Trophoblast cell (in vitro differentiated cells and primary cell): ENCODE data around the gene USP4.

Experiments used
- DNase-seq, 2 donors: peaks; one replicate each; pipeline ENCODE4 v3.0.0-alpha.2; 2016
- H2AFZ ChIP-seq: 2 replicates; pipeline ENCODE4 v1.6.1; 2013; ENCODE audit warnings: low read length, moderate library complexity, mild to moderate bottlenecking; ENCODE audit not compliant: insufficient read depth, poor library complexity
- H2AK5ac ChIP-seq: 2 replicates; pipeline ENCODE4 v1.6.1; 2013; ENCODE audit warnings: mild to moderate bottlenecking, low read length
- H2BK120ac ChIP-seq: 2 replicates; pipeline ENCODE4 v1.6.1; 2013; ENCODE audit warnings: low read length, mild to moderate bottlenecking, moderate library complexity; ENCODE audit not compliant: insufficient read depth, poor library complexity
- H2BK12ac ChIP-seq: 2 replicates; pipeline ENCODE4 v1.6.1; 2013; ENCODE audit warnings: mild to moderate bottlenecking, low read length, moderate library complexity
- H2BK5ac ChIP-seq: 2 replicates; pipeline ENCODE4 v1.6.1; 2013; ENCODE audit warnings: low read length, low read depth, moderate library complexity, mild to moderate bottlenecking; ENCODE audit not compliant: poor library complexity
- H3K14ac ChIP-seq: 2 replicates; pipeline ENCODE4 v1.6.1; 2013; ENCODE audit warnings: mild to moderate bottlenecking, low read length
- H3K18ac ChIP-seq: 2 replicates; pipeline ENCODE4 v1.6.1; 2013; ENCODE audit warnings: mild to moderate bottlenecking, low read length
- H3K23ac ChIP-seq: 2 replicates; pipeline ENCODE4 v1.6.1; 2013; ENCODE audit warnings: low read length
- H3K27ac ChIP-seq: 2 replicates; pipeline ENCODE4 v1.5.1; 2013; ENCODE audit warnings: low read depth, mild to moderate bottlenecking, inconsistent platforms, low read length, moderate library complexity
- H3K27me3 ChIP-seq: 2 replicates; pipeline ENCODE4 v1.6.1; 2013; ENCODE audit warnings: inconsistent platforms, mild to moderate bottlenecking, low read length, moderate library complexity; ENCODE audit not compliant: insufficient read depth
- H3K36me3 ChIP-seq, 2 experiments: 1 replicate in 1 of 2; 2 replicates in 1 of 2; pipeline ENCODE4 v1.6.1; 2013; ENCODE audit warnings: low read length in 2 of 2, mild to moderate bottlenecking in 2 of 2, moderate library complexity in 1 of 2; ENCODE audit not compliant: insufficient read depth in 2 of 2, control insufficient read depth in 1 of 2
- H3K4ac ChIP-seq: 2 replicates; pipeline ENCODE4 v1.6.1; 2013; ENCODE audit warnings: low read depth, mild to moderate bottlenecking, low read length, moderate library complexity
- H3K4me1 ChIP-seq, 2 experiments: 1 replicate in 1 of 2; 2 replicates in 1 of 2; pipeline ENCODE4 v1.6.1; 2013; ENCODE audit warnings: low read length in 2 of 2, mild to moderate bottlenecking in 2 of 2, moderate library complexity in 1 of 2; ENCODE audit not compliant: insufficient read depth in 2 of 2, control insufficient read depth in 1 of 2
- H3K4me2 ChIP-seq: 2 replicates; pipeline ENCODE4 v1.6.1; 2013; ENCODE audit warnings: inconsistent platforms, mild to moderate bottlenecking, low read length, moderate library complexity
- H3K4me3 ChIP-seq: 2 replicates; pipeline ENCODE4 v1.5.1; 2013; ENCODE audit warnings: mild to moderate bottlenecking, low read depth, low read length, inconsistent platforms
- H3K79me1 ChIP-seq: one replicate; pipeline ENCODE4 v1.6.1; 2013; ENCODE audit warnings: low read length
- H3K79me2 ChIP-seq: 2 replicates; pipeline ENCODE4 v1.6.1; 2013; ENCODE audit warnings: low read length, mild to moderate bottlenecking; ENCODE audit not compliant: control insufficient read depth, insufficient read depth, poor library complexity
- H3K9ac ChIP-seq: 2 replicates; pipeline ENCODE4 v1.6.1; 2013; ENCODE audit warnings: mild to moderate bottlenecking, low read length
- H3K9me3 ChIP-seq: 2 replicates; pipeline ENCODE4 v1.6.1; 2013; ENCODE audit warnings: low read depth, mild to moderate bottlenecking, control low read depth, inconsistent platforms, low read length; ENCODE audit not compliant: insufficient read depth
- H4K12ac ChIP-seq: 2 replicates; pipeline ENCODE4 v1.6.1; 2013; ENCODE audit warnings: low read depth, mild to moderate bottlenecking, low read length, moderate library complexity
- H4K8ac ChIP-seq: 2 replicates; pipeline ENCODE4 v1.6.1; 2013; ENCODE audit warnings: low read depth, mild to moderate bottlenecking, low read length, moderate library complexity
- H4K91ac ChIP-seq: one replicate; pipeline ENCODE4 v1.6.1; 2013; ENCODE audit warnings: low read depth, mild to moderate bottlenecking, low read length, moderate library complexity
- WGBS: extraction: QIAGEN DNeasy Blood & Tissue Kit; methylation state at CpG from one replicate; pipeline ENCODE4 v1.1.7; 2013; ENCODE audit warnings: missing lambda C conversion rate; ENCODE audit not compliant: insufficient read length, insufficient coverage; ENCODE audit errors: extremely low coverage; 5-methylcytosine and 5-hydroxymethylcytosine counted together

USP4 gene

GRCh38 chr3:49377483-49377882 is 37.6 kb upstream of the USP4 start:
- Histone ChIP-seq H3K4me3 (no peak overlapping the region), H4K12ac (no peak overlapping the region), H3K79me1 (no peaks in the 10 kb centered on the region), H2BK120ac (no peak overlapping the region), H2AK5ac (no peak overlapping the region), H3K18ac (no peak overlapping the region), H4K8ac (no peak overlapping the region), H2BK5ac (no peak overlapping the region), H3K9ac (no peak overlapping the region), H3K27me3 (no peaks in the 10 kb centered on the region), H3K27ac (no peak overlapping the region), H3K36me3 (peaks cover 21 to 25% of the 10 kb centered on the region in 2 experiments), H2BK12ac (no peak overlapping the region), H3K23ac (no peak overlapping the region), H3K4me2 (no peak overlapping the region), H4K91ac (no peak overlapping the region), H3K9me3 (no peaks in the 10 kb centered on the region), H3K14ac (no peak overlapping the region), H3K4me1 (peaks cover 3 to 5% of the 10 kb centered on the region in 2 experiments), H3K4ac (peak overlapping the region; percentile 22), H3K79me2 (peaks cover 16% of the 10 kb centered on the region), H2AFZ (no peak overlapping the region)
- no CpG with 5 or more reads among the region's 1 CpG for WGBS
- DNase-seq, result peak; percentile 66 to 74

GRCh38 chr3:49371946-49372345 is 32.1 kb upstream of the USP4 start:
- H4K12ac ChIP-seq, result no peak overlapping the region
- H2AK5ac ChIP-seq, result no peak overlapping the region
- H2BK5ac ChIP-seq, result no peak overlapping the region
- no peak overlapping the region for H2BK120ac ChIP-seq
- no peak for DNase-seq
- H3K4me2 ChIP-seq, result no peak overlapping the region
- H4K8ac ChIP-seq, result no peak overlapping the region
- peaks cover 43 to 61% of the 10 kb centered on the region in 2 experiments for H3K36me3 ChIP-seq
- no peak overlapping the region for H3K4me3 ChIP-seq
- H3K18ac ChIP-seq, result no peak overlapping the region
- H3K4me1 ChIP-seq, result no peaks in the 10 kb centered on the region
- H3K23ac ChIP-seq, result no peak overlapping the region
- H4K91ac ChIP-seq, result no peak overlapping the region
- no peak overlapping the region for H2AFZ ChIP-seq
- H3K4ac ChIP-seq, result no peak overlapping the region
- H3K27ac ChIP-seq, result no peak overlapping the region
- H2BK12ac ChIP-seq, result no peak overlapping the region
- H3K9me3 ChIP-seq, result no peaks in the 10 kb centered on the region
- H3K27me3 ChIP-seq, result no peaks in the 10 kb centered on the region
- peaks cover under 1% of the 10 kb centered on the region for H3K79me2 ChIP-seq
- no peaks in the 10 kb centered on the region for H3K79me1 ChIP-seq
- no peak overlapping the region for H3K14ac ChIP-seq
- no peak overlapping the region for H3K9ac ChIP-seq

GRCh38 chr3:49370585-49371290 is 30.9 kb upstream of the USP4 start:
- H3K79me2 ChIP-seq, result no peaks in the 10 kb centered on the region
- no peak overlapping the region for H3K9ac ChIP-seq
- no peak overlapping the region for H2BK12ac ChIP-seq

GRCh38 chr3:49362561-49362960 is 22.7 kb upstream of the USP4 start:
- H3K18ac ChIP-seq, result no peak overlapping the region
- H3K79me2 ChIP-seq, result peaks cover 8% of the 10 kb centered on the region
- no peak overlapping the region for H2BK120ac ChIP-seq
- no peak overlapping the region for H3K4me3 ChIP-seq
- no peak overlapping the region for H3K4ac ChIP-seq
- peaks cover 8 to 13% of the 10 kb centered on the region in 2 experiments for H3K4me1 ChIP-seq
- H4K8ac ChIP-seq, result no peak overlapping the region
- H3K14ac ChIP-seq, result no peak overlapping the region
- H2BK5ac ChIP-seq, result no peak overlapping the region
- peaks cover 59 to 63% of the 10 kb centered on the region in 2 experiments for H3K36me3 ChIP-seq
- no peak for DNase-seq
- H2BK12ac ChIP-seq, result no peak overlapping the region
- H3K4me2 ChIP-seq, result no peak overlapping the region
- no peaks in the 10 kb centered on the region for H3K9me3 ChIP-seq
- H3K27ac ChIP-seq, result no peak overlapping the region
- H4K91ac ChIP-seq, result no peak overlapping the region
- H3K79me1 ChIP-seq, result peaks cover 11% of the 10 kb centered on the region
- no peak overlapping the region for H2AFZ ChIP-seq
- no peak overlapping the region for H3K23ac ChIP-seq
- no peaks in the 10 kb centered on the region for H3K27me3 ChIP-seq
- WGBS, result no CpG with 5 or more reads among the region's 3 CpGs
- H4K12ac ChIP-seq, result no peak overlapping the region
- no peak overlapping the region for H2AK5ac ChIP-seq
- H3K9ac ChIP-seq, result no peak overlapping the region

More at GRCh38 chr3:49370585-49371290, 30.9 kb upstream of the USP4 start:
- H3K36me3 ChIP-seq, result peaks cover 52 to 72% of the 10 kb centered on the region in 2 experiments
- no peaks in the 10 kb centered on the region for H3K79me1 ChIP-seq
- H3K27ac ChIP-seq, result no peak overlapping the region
- H4K91ac ChIP-seq, result no peak overlapping the region
- no CpG with 5 or more reads among the region's 6 CpGs for WGBS
- no peak for DNase-seq
- no peak overlapping the region for H3K23ac ChIP-seq
- peak overlapping the region; percentile 54 for H3K4ac ChIP-seq
- no peaks in the 10 kb centered on the region for H3K27me3 ChIP-seq
- no peak overlapping the region for H2BK120ac ChIP-seq
- no peak overlapping the region for H2BK5ac ChIP-seq
- H4K8ac ChIP-seq, result no peak overlapping the region
- no peak overlapping the region for H2AFZ ChIP-seq
- no peak overlapping the region for H3K4me3 ChIP-seq
- no peak overlapping the region for H3K14ac ChIP-seq
- no peak overlapping the region for H2AK5ac ChIP-seq
- H3K4me2 ChIP-seq, result no peak overlapping the region
- no peak overlapping the region for H3K18ac ChIP-seq
- H3K4me1 ChIP-seq, result no peaks in the 10 kb centered on the region
- no peak overlapping the region for H4K12ac ChIP-seq
- no peaks in the 10 kb centered on the region for H3K9me3 ChIP-seq
